Measurements from ENCODE around the gene MTOR.
"Not testable (repeated sequence)": the region's sequence is repeated elsewhere in the genome, so short reads cannot be mapped to it uniquely, and the experiment has no call there.

MTOR gene

GRCh38 chr1:11170102-11170501, 92.2 kb downstream of the MTOR start:
- Mint-ChIP-seq H3K36me3 (ENCODE audit: low read depth) (peaks cover 42% of the 10 kb centered on the region), H3K27ac (no peak overlapping the region), H3K9me3 (peaks cover 8% of the 10 kb centered on the region), H3K4me1 (no peaks in the 10 kb centered on the region), H3K4me3 (no peak overlapping the region), H3K27me3 (ENCODE audit: low read depth, poor library complexity) (peaks cover 6% of the 10 kb centered on the region)
- no peak for TF ChIP-seq CTCF (IDR thresholded peaks at IDR 0.05)
- DNase-seq: no peak

GRCh38 chr1:11169202-11169601, 93.1 kb downstream of the MTOR start:
- peaks cover 49% of the 10 kb centered on the region for H3K36me3 Mint-ChIP-seq (ENCODE audit: low read depth)
- H3K9me3 Mint-ChIP-seq: peaks cover 8% of the 10 kb centered on the region
- no peak overlapping the region for H3K27ac Mint-ChIP-seq
- no peak overlapping the region for H3K4me3 Mint-ChIP-seq
- H3K27me3 Mint-ChIP-seq (ENCODE audit: low read depth, poor library complexity): peaks cover 4% of the 10 kb centered on the region
- no peaks in the 10 kb centered on the region for H3K4me1 Mint-ChIP-seq
- no peak for DNase-seq
- TF ChIP-seq CTCF (IDR thresholded peaks at IDR 0.05): no peak

- Mint-ChIP-seq H3K4me3 (no peak overlapping the region), H3K36me3 (ENCODE audit: low read depth) (peaks cover 51% of the 10 kb centered on the region), H3K27ac (peak overlapping the region; percentile 24), H3K4me1 (no peaks in the 10 kb centered on the region), H3K27me3 (ENCODE audit: low read depth, poor library complexity) (peaks cover 3% of the 10 kb centered on the region), H3K9me3 (peaks cover 9% of the 10 kb centered on the region)
- DNase-seq: no peak
- TF ChIP-seq CTCF (IDR thresholded peaks at IDR 0.05): no peak
Observed at GRCh38 chr1:11168731-11169130, 93.6 kb downstream of the MTOR start.

GRCh38 chr1:11166744-11167143, 95.6 kb downstream of the MTOR start:
- not testable (repeated sequence) for H3K27me3 Mint-ChIP-seq (ENCODE audit: low read depth, poor library complexity); H3K4me3 Mint-ChIP-seq; H3K27ac Mint-ChIP-seq; H3K4me1 Mint-ChIP-seq; DNase-seq
- Mint-ChIP-seq H3K36me3 (ENCODE audit: low read depth) (peaks cover 65% of the 10 kb centered on the region), H3K9me3 (peaks cover 24% of the 10 kb centered on the region)

GRCh38 chr1:11162752-11163151, 99.6 kb downstream of the MTOR start:
- H3K36me3 Mint-ChIP-seq (ENCODE audit: low read depth): peaks cover 80% of the 10 kb centered on the region
- not testable (repeated sequence) for H3K4me1 Mint-ChIP-seq, H3K27ac Mint-ChIP-seq

GRCh38 chr1:11158720-11159321, 103.5 kb downstream of the MTOR start:
- no peaks in the 10 kb centered on the region for H3K27me3 Mint-ChIP-seq (ENCODE audit: low read depth, poor library complexity)
- H3K4me3 Mint-ChIP-seq: no peak overlapping the region

More at GRCh38 chr1:11162752-11163151, 99.6 kb downstream of the MTOR start:
- not testable (repeated sequence) for H3K4me3 Mint-ChIP-seq; H3K27me3 Mint-ChIP-seq (ENCODE audit: low read depth, poor library complexity); DNase-seq
- H3K9me3 Mint-ChIP-seq: peaks cover 31% of the 10 kb centered on the region

More at GRCh38 chr1:11158720-11159321, 103.5 kb downstream of the MTOR start:
- peaks cover 67% of the 10 kb centered on the region for H3K36me3 Mint-ChIP-seq (ENCODE audit: low read depth)
- H3K9me3 Mint-ChIP-seq: peaks cover 22% of the 10 kb centered on the region
- TF ChIP-seq CTCF (IDR thresholded peaks at IDR 0.05): no peak
- peaks cover 23% of the 10 kb centered on the region for H3K4me1 Mint-ChIP-seq
- no peak overlapping the region for H3K27ac Mint-ChIP-seq
- no peak for DNase-seq
